Ishikawa (cell line): ENCODE measurements around the gene IGSF9.

Experiments
- CEBPB ChIP-seq: IDR thresholded peaks from 2 replicates; pipeline ENCODE4 v1.6.1; 2012
- CREB1 ChIP-seq: IDR thresholded peaks from 2 replicates; pipeline ENCODE4 v1.6.1; 2012; ENCODE audit warnings: low read depth
- EGR1 ChIP-seq: IDR thresholded peaks from 2 replicates; pipeline ENCODE4 v1.6.1; 2012
- EP300 ChIP-seq: IDR thresholded peaks from 2 replicates; pipeline ENCODE4 v1.6.1; 2012; ENCODE audit warnings: borderline replicate concordance
- FOXM1 ChIP-seq: IDR thresholded peaks from 2 replicates; pipeline ENCODE4 v1.6.1; 2012; ENCODE audit warnings: low read depth, borderline replicate concordance
- NFIC ChIP-seq: IDR thresholded peaks from 2 replicates; pipeline ENCODE4 v1.6.1; 2012
- RAD21 ChIP-seq: IDR thresholded peaks from 2 replicates; pipeline ENCODE4 v1.6.1; 2012; ENCODE audit warnings: low read depth
- TAF1 ChIP-seq: IDR thresholded peaks from 2 replicates; pipeline ENCODE4 v1.6.1; 2012; ENCODE audit warnings: low read depth, mild to moderate bottlenecking
- TCF12 ChIP-seq: IDR thresholded peaks from 2 replicates; pipeline ENCODE4 v1.6.1; 2012; ENCODE audit warnings: low read depth
- TEAD4 ChIP-seq: IDR thresholded peaks from 2 replicates; pipeline ENCODE4 v1.6.1; 2012
- YY1 ChIP-seq: IDR thresholded peaks from 2 replicates; pipeline ENCODE4 v1.6.1; 2012; ENCODE audit warnings: low read depth
- ZBTB7A ChIP-seq: IDR thresholded peaks from 2 replicates; pipeline ENCODE4 v1.6.1; 2012; ENCODE audit warnings: low read depth
- TF ChIP-seq, protein P1 (sequence below): IDR thresholded peaks from 2 replicates; pipeline ENCODE4 v1.6.1; 2012
- TF ChIP-seq, protein P2 (sequence below): IDR thresholded peaks from 2 replicates; pipeline ENCODE4 v1.6.1; 2012
- TF ChIP-seq, protein P3 (sequence below): IDR thresholded peaks from 2 replicates; pipeline ENCODE4 v1.6.1; 2012; ENCODE audit warnings: low read depth, mild to moderate bottlenecking

The IGSF9 gene

DNA sequence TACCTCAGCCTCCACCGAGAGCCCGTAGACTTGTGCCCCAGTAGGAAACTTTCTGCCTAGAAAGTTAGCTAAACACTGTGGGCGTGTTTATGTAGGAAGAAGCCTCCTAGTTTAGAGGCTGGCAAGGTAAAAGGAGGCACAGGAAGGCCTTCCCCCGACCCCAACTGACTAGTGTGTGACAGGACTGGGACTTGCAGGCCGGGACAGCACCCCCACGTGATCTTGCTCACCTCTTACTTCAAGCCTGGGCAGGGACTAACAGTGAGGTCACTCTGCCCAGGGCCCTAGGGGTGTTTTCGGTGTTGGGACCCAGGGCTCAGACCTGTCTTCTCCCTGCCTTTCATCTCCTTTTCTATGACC, 19.7 kb downstream of the IGSF9 start:
- TF ChIP-seq, protein P1, sequence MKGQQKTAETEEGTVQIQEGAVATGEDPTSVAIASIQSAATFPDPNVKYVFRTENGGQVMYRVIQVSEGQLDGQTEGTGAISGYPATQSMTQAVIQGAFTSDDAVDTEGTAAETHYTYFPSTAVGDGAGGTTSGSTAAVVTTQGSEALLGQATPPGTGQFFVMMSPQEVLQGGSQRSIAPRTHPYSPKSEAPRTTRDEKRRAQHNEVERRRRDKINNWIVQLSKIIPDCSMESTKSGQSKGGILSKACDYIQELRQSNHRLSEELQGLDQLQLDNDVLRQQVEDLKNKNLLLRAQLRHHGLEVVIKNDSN = peak; percentile 77
- no peak for TF ChIP-seq YY1

DNA sequence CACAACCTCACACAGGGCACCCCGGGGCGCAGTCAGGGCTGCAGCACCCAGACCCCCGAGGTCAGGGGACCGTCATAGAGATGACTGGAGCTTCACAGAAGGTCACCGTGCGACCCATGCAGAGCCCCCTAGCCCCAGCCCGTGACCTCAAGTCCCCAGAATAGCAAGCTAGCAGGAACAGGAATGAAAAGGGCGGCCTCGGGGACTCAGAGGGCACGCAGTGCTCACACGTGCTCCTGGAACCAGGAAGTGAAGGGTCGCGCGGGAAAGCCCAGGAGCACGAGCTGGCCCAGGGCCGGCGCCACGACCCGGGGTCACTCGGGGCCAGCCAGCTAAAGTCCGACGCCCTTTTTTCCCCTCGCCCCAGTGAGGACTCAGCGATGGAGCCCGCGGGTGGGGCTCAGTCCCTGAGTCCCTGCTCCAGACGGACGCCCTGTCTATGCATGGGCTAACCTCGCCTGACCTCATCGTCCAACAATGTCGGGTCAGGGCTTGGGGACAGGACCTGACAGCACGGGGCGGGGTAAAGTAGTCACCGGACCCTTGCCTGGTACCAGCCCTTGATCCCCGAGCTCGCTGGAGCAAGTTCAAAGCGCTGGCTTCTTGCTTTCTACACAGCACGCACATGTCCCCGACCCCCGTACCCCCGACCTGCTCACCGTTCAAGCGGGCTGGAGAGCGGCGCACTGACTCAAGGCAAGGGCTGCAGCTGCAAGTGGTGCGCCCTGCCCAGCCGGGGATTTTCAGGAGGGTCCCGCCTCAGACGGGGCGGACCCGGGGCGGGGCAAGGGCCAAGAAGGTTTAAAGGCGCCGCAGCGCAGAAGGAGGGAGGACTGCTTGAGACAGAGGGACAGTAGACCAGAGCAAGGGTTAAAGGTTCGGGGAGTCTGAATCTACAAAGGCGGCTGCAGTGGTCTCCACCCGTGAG, 20.4 kb downstream of the IGSF9 start, which contains the start of gene TAGLN2:
TSS of gene TAGLN2 (minus strand) at position 717 of the 928 bp plus-strand sequence. CDS start 4,998 bp downstream, outside the sequence.
- no peak for TF ChIP-seq TCF12
- TF ChIP-seq, protein P2, sequence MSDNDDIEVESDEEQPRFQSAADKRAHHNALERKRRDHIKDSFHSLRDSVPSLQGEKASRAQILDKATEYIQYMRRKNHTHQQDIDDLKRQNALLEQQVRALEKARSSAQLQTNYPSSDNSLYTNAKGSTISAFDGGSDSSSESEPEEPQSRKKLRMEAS = peak; percentile 98
- TF ChIP-seq ZBTB7A = peak; percentile 37
- TF ChIP-seq CEBPB = no peak
- TF ChIP-seq, protein P1 = peak; percentile 70
- TF ChIP-seq TAF1 = peak; percentile 86; the same call in 1 of the 2 replicates
- TF ChIP-seq, protein P3, sequence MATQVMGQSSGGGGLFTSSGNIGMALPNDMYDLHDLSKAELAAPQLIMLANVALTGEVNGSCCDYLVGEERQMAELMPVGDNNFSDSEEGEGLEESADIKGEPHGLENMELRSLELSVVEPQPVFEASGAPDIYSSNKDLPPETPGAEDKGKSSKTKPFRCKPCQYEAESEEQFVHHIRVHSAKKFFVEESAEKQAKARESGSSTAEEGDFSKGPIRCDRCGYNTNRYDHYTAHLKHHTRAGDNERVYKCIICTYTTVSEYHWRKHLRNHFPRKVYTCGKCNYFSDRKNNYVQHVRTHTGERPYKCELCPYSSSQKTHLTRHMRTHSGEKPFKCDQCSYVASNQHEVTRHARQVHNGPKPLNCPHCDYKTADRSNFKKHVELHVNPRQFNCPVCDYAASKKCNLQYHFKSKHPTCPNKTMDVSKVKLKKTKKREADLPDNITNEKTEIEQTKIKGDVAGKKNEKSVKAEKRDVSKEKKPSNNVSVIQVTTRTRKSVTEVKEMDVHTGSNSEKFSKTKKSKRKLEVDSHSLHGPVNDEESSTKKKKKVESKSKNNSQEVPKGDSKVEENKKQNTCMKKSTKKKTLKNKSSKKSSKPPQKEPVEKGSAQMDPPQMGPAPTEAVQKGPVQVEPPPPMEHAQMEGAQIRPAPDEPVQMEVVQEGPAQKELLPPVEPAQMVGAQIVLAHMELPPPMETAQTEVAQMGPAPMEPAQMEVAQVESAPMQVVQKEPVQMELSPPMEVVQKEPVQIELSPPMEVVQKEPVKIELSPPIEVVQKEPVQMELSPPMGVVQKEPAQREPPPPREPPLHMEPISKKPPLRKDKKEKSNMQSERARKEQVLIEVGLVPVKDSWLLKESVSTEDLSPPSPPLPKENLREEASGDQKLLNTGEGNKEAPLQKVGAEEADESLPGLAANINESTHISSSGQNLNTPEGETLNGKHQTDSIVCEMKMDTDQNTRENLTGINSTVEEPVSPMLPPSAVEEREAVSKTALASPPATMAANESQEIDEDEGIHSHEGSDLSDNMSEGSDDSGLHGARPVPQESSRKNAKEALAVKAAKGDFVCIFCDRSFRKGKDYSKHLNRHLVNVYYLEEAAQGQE = no peak
- peak; percentile 10; the same call in 1 of the 2 replicates for TF ChIP-seq NFIC
- TF ChIP-seq TEAD4 = peak; percentile 90
- TF ChIP-seq FOXM1 = peak; percentile 18
- TF ChIP-seq YY1 = 0 out of 2 replicates have a peak, but pooled peaks have one; percentile 20

DNA sequence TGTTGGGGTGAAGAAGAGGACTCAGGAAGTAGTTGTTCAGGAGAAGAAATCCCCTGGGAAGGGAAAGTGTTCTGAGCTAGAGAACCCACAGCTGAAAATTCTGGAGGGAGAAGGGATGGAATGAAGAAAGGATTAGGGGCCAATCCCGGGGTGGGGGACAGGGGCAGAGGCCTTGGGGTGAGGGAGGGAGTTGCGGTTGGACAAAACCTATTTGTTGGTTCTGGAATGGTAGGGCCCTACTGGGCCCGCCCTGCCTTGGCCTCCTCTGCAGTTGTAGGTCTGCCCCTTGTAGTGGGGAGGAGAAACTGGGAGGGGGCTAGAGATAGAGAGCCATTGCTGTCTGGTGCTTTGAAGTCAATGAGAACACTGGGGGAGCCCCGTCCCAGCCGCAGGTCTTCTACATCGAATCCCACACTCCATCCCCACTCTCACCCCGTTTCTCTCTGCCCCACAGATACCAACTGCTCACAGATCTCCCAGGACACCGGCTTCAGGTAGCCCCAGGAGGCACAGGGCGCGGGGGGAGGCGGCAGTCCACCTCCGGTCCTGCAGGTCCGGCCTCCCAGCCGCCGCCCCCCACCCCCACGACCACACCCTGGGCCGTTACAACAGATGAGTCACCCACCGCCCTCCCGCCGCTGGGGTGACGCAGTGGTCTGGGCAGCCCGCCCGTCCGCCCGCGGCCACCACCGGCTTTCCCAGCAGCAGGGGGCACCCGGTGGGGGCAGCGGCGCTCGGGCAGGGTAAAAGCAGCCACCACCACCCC, 21.2 kb downstream of the IGSF9 start:
- TF ChIP-seq CEBPB = peak; percentile 67; the same call in 1 of the 2 replicates
- no peak; the same call in 1 of the 2 replicates for TF ChIP-seq RAD21
- peak; percentile 95 for TF ChIP-seq NFIC
- TF ChIP-seq EP300 = peak; percentile 96
- peak; percentile 79; the same call in 1 of the 2 replicates for TF ChIP-seq EGR1
- TF ChIP-seq TAF1 = no peak
- TF ChIP-seq, protein P2 = no peak
- TF ChIP-seq, protein P1 = no peak
- TF ChIP-seq CREB1 = 0 out of 2 replicates have a peak, but pooled peaks have one; percentile 51
- peak; percentile 81 for TF ChIP-seq FOXM1
- TF ChIP-seq YY1 = no peak
- peak; percentile 82; the same call in 1 of the 2 replicates for TF ChIP-seq TEAD4
- TF ChIP-seq, protein P3 = 0 out of 2 replicates have a peak, but pooled peaks have one; percentile 21
- no peak; the same call in 1 of the 2 replicates for TF ChIP-seq ZBTB7A
- peak; percentile 97 for TF ChIP-seq TCF12

DNA sequence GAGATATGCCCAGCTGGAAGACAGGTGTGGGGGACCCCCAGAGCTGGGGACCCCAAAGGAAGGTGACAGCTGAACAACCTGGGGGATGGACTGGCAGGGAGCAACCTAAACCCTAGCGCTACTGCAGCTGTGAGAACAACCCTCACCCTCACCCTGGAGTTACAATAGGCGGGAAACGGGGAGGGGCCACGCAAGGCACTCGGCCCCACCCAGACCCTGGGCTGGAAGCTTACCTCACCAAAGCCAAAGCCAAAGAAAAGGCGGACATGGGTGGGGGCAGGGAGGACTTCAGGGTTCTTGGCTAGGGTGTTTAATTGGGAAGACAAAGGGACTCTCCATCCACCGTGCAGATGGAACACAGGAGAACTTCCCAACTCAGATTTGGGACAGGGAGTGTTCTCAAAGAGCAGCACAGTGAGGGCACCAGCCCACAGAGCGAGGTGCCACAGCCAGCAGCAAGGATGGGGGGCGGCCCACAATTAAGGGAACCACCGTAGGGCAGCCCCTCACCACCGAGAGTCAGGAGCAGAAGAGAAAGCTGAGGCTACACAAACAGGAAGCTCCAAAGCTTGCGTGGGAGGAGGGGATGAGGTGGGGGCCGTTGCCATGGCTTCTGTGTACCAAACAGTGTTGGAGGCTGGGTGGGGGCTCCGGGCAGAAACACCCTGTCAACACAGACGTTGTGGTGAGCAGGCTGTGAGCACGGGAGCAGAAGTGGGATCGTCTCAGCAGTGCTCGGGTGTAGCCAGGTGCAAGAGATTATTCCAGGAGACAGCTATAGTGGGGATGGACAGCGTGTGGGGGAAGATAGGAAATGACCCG, 22.0 kb downstream of the IGSF9 start:
- TF ChIP-seq CEBPB = no peak
- TF ChIP-seq, protein P1 = no peak
- peak; percentile 34; the same call in 1 of the 2 replicates for TF ChIP-seq EP300
- TF ChIP-seq TEAD4 = 0 out of 2 replicates have a peak, but pooled peaks have one; percentile 5
- 0 out of 2 replicates have a peak, but pooled peaks have one; percentile 24 for TF ChIP-seq TCF12
- TF ChIP-seq, protein P3 = no peak
- TF ChIP-seq, protein P2 = no peak
- peak; percentile 69 for TF ChIP-seq EGR1
- TF ChIP-seq CREB1 = no peak
- TF ChIP-seq ZBTB7A = peak; percentile 30; the same call in 1 of the 2 replicates
- TF ChIP-seq YY1 = 0 out of 2 replicates have a peak, but pooled peaks have one; percentile 56
- no peak for TF ChIP-seq FOXM1
- TF ChIP-seq NFIC = peak; percentile 62
